Mucosa of descending colon (tissue), 3 donors: ENCODE data around the gene BCO1. TPM values are rescaled to one million over a fixed set of nuclear protein-coding genes. Genes with fewer than 3 reads are reported as not detected.

ENCODE experiments used
- ATAC-seq: fragments of 200-7000 bp; cut with Tn5 transposase; one replicate; pipeline ENCODE4 v1.9.1; 2020; ENCODE audit warnings: mild to moderate bottlenecking, moderate library complexity
- DNase-seq, 3 donors: peaks; one replicate each; pipeline ENCODE4 v3.0.0-alpha.2; 2020
- H3K36me3 ChIP-seq: fragments of 200-600 bp; one replicate; pipeline ENCODE4 v1.8.0; 2021; ENCODE audit warnings: low read depth, mild to moderate bottlenecking
- H3K4me1 ChIP-seq: fragments of 200-600 bp; one replicate; pipeline ENCODE4 v1.8.0; 2021; ENCODE audit warnings: low read depth, mild to moderate bottlenecking
- H3K4me3 ChIP-seq: fragments of 200-600 bp; one replicate; pipeline ENCODE4 v1.8.0; 2021; ENCODE audit warnings: mild to moderate bottlenecking
- H3K9me3 ChIP-seq: fragments of 200-600 bp; one replicate; pipeline ENCODE4 v1.8.0; 2021; ENCODE audit warnings: mild to moderate bottlenecking
- intact Hi-C, 2 donors: fragments of 100-400 bp; cut with DNase I in 1 of 2; cut with micrococcal nuclease in 1 of 2; formaldehyde crosslinking; loops; one replicate each; pipeline versions ENCODE4 v1.11.0 to v1.11.1; 2022; cut with DNase I, micrococcal nuclease
- total RNA-seq, 3 donors: library from RNA; stranded (reverse); fragmentation: NEBNext Ultra II Directional in 2 of 3; extraction: Animal tissue kit (Norgen Biotek cat#: 25700) in 2 of 3; gene quantifications; one replicate each; pipeline versions ENCODE4 v1.2.1 to v1.2.4, GENCODE V29; 2021 to 2023
- TF ChIP-seq, protein P1 (sequence below): fragments of 200-600 bp; IDR thresholded peaks from one replicate; pipeline ENCODE4 v1.8.0; 2022; ENCODE audit warnings: antibody characterized with exemption, mild to moderate bottlenecking
- donor health status: DM: no; HTN: no; CAD: no; lungs with moderate emphysema.
- donor health status: DM: no; HTN: no; CAD: no.
- donor health status: DM: no; HTN: yes; CAD: no.

BCO1 gene
- total RNA-seq, 3 donors from 2014 or later = 2.2 to 6.5 (median 4.5) TPM

DNA sequence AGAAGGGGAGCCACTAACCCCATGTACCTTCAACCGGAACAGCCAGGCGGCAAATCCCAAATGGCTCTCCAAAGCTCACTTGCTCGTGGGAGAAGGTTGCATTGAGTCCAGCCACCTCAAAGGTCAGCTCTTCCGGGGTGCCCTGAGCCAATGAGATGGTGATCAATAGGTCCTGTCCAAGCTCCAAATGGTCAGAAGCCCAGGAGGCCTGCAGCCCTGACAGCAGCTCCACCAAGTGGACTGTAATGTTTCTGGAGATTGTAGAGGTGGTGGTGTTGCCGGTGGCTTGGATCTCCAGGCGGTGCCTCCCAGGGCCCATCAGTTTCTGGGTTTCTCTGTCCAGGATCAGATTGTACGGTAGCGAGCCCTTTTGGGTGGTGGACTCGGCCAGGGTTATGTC, 39.9 kb upstream of the BCO1 start:
- Histone ChIP-seq H3K36me3 (no peaks in the 10 kb centered on the region), H3K9me3 (no peaks in the 10 kb centered on the region), H3K4me1 (no peaks in the 10 kb centered on the region), H3K4me3 (no peak overlapping the region)
- DNase-seq (no peak), ATAC-seq (no peak)
- TF ChIP-seq, protein P1, sequence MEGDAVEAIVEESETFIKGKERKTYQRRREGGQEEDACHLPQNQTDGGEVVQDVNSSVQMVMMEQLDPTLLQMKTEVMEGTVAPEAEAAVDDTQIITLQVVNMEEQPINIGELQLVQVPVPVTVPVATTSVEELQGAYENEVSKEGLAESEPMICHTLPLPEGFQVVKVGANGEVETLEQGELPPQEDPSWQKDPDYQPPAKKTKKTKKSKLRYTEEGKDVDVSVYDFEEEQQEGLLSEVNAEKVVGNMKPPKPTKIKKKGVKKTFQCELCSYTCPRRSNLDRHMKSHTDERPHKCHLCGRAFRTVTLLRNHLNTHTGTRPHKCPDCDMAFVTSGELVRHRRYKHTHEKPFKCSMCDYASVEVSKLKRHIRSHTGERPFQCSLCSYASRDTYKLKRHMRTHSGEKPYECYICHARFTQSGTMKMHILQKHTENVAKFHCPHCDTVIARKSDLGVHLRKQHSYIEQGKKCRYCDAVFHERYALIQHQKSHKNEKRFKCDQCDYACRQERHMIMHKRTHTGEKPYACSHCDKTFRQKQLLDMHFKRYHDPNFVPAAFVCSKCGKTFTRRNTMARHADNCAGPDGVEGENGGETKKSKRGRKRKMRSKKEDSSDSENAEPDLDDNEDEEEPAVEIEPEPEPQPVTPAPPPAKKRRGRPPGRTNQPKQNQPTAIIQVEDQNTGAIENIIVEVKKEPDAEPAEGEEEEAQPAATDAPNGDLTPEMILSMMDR = no peak
- intact Hi-C loops = no loop called here

DNA sequence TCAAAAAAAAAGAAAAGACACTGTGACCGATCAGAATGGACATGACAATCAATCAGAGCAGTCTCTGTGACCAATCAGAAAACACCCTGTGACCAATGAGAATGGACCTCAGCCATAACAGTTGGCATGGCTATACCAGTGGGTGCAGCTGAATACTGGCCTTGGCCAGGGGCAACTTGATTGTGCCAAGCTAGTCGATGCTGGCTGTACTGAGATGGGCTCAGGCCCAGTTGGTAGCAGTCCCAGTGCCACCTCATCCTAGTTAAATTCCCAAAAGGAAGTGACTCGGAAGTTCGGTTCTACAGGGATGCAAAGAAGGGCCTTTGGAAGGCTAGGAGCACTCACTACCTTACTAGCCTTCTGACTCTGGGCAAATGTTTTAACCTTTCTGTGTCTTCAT, 37.2 kb upstream of the BCO1 start:
- intact Hi-C loops = loop anchor here in 1 of 2 donors (5.0 kb wide), 1 partner anchor 536 kb away; no protein-coding TSS in a partner anchor
- ATAC-seq = no peak
- Histone ChIP-seq H3K4me1 (no peaks in the 10 kb centered on the region), H3K4me3 (no peak overlapping the region), H3K9me3 (no peaks in the 10 kb centered on the region), H3K36me3 (no peaks in the 10 kb centered on the region)
- no peak for DNase-seq
- TF ChIP-seq, protein P1 = no peak

DNA sequence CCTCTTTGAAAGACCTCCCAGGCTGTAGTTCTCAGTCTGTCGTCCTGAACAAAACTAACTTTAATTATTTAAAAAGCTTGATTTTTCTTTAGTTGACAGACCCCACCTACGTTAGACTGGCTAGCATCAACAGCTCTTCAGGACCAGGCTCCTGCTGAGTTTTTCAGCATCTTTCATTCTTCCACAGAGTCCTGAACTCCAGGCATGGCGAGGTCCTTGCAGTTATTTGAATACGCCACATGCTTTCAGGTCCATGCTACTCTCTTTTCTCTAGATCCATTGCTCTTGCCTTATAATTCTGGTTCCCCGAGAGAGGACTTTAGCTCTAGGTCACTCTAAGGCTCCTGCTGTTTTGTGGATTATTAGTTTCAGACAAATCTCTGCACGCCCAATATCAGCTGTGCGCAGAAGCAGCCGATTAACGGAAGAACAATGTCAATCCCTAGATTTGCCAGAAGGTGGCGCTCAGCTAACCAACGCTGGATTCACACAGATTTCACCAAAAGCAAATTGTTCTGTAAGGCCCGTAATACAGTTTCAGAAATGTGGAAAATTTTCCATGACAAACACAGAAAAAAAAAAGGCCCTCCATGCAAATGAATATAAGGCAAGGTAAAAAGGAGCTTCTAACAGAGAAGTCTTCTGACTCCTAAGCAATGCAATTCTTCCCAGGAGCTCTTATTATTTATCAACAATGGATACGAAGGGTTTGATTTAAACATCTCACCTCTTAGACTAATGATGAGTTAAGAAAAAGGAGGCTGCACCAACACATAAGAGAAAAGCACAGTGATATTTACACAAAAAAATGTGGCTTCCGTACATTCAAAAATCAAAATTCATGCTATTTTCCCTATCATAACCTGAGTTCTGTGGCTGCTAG, 33.5 kb upstream of the BCO1 start:
- no peaks in the 10 kb centered on the region for H3K36me3 ChIP-seq
- peak; percentile 66 for ATAC-seq
- no peaks in the 10 kb centered on the region for H3K9me3 ChIP-seq
- TF ChIP-seq, protein P1 = peak; percentile 71
- intact Hi-C loops = loop anchor here in 1 of 2 donors (5.0 kb wide), 1 partner anchor 532 kb away; no protein-coding TSS in a partner anchor
- H3K4me3 ChIP-seq = no peak overlapping the region
- peak in 1 of 3 donors; percentile 65 for DNase-seq
- H3K4me1 ChIP-seq = no peaks in the 10 kb centered on the region

DNA sequence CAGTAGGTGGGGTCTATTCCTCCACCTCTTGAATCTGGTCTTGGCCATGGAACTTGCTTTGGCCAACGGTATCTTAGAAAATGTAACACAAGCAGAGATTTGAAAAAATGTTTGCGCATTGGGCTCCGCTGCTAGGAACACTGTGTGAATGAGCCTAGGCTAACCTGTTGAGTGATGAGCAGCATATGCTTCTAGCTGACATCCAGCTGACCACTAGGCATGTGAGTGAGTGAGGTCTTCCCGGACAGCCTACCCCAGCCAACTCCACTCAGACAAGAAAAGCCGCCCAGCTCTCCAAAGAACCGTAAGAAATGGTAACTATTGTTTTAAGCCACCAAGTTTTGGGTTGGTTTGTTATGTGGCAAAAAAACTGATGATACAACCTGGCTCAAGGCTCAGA, 31.4 kb upstream of the BCO1 start:
- Histone ChIP-seq H3K36me3 (no peaks in the 10 kb centered on the region), H3K9me3 (no peaks in the 10 kb centered on the region), H3K4me3 (no peak overlapping the region), H3K4me1 (no peaks in the 10 kb centered on the region)
- intact Hi-C loops = no loop called here
- TF ChIP-seq, protein P1 = no peak
- ATAC-seq (no peak), DNase-seq (no peak)

DNA sequence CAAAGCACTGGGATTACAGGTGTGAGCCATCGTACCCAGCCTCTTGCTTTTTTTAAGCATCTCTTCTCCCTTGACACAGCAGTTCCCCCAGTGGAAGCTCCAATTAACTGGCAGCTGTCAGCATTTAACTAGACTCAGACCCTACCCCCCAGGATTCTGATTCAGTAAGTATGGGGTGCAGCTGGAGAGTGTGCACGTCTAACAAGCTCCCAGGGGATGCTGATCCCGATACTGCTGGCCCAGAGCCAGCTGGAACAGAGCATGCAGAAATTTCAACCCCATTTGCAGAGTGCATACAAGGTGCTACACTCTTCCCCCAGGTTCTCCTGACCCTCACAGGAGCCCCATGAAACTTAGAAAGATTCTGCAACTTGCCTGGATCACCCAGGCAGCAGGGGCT, 27.7 kb upstream of the BCO1 start:
- no peaks in the 10 kb centered on the region for H3K9me3 ChIP-seq
- H3K4me3 ChIP-seq = no peak overlapping the region
- no peak for DNase-seq
- no peaks in the 10 kb centered on the region for H3K36me3 ChIP-seq
- TF ChIP-seq, protein P1 = no peak
- ATAC-seq = no peak
- H3K4me1 ChIP-seq = no peaks in the 10 kb centered on the region
- intact Hi-C loops = no loop called here
